Endometrium (tissue), 2 donors: ENCODE results near the gene PTGER1.
"Not testable (repeated sequence)": the region's sequence is repeated elsewhere in the genome, so short reads cannot be mapped to it uniquely, and the experiment has no call there.

Experiments
- FAIRE-seq: peaks from 2 replicates; lab custom pipeline; 2012; peaks lifted over from hg19 to GRCh38; lab: Jason Lieb, UNC
- donor health status: control.
- donor health status: control.

The PTGER1 gene, protein sequence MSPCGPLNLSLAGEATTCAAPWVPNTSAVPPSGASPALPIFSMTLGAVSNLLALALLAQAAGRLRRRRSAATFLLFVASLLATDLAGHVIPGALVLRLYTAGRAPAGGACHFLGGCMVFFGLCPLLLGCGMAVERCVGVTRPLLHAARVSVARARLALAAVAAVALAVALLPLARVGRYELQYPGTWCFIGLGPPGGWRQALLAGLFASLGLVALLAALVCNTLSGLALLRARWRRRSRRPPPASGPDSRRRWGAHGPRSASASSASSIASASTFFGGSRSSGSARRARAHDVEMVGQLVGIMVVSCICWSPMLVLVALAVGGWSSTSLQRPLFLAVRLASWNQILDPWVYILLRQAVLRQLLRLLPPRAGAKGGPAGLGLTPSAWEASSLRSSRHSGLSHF

DNA sequence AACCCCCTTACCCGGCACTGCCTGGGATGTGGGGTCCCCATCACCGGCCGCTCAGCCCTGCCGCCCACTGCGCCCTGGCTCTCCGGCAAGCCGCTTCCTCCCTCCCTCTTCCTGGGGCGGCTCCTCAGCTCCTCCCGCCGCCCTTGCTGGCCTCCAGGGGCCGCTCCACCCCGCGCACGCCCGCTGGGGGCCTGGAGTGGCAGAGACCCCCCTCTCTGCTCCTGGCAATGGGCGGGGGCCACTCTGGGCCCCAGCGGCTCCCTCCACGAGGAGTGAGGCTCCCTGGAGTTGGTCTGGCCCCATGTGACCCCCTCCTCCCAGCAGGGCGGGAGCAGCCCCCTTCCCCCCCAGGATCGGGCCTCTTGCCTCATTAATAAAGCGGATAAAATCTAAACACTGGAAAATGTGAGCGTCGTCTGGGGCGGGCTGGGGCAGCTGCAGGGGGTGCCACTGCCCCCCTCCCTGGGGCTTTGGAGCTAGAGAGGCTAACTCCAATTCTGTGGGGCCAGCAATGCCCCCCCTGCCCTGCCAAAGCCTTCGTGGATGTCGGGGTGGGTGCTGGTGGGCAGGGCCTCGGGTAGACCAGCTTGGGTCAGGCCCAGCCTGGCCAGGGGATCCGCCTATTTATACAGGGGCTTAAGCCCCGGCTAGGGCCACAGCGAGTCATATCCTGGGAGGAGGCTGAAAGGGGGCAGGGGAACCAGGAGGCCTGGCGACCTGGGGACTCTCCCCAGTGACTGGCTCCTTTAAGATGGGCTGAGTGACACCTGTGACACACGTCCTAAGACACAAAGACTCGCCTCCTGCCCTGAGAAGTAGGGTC, at the start of gene PTGER1:
PTGER1 (minus strand) TSS at position 104 of the 823 bp plus-strand sequence. CDS start 1,034 bp downstream, outside the sequence.
- no peak for FAIRE-seq

- FAIRE-seq: no peak
These were observed 45.4 kb upstream of the PTGER1 start for GRCh38 chr19:14520543-14520942.

GRCh38 chr19:14519860-14520407, 44.8 kb upstream of the PTGER1 start:
- no peak for FAIRE-seq

- FAIRE-seq: no peak
These were observed 44.2 kb upstream of the PTGER1 start for GRCh38 chr19:14519245-14519859.

DNA sequence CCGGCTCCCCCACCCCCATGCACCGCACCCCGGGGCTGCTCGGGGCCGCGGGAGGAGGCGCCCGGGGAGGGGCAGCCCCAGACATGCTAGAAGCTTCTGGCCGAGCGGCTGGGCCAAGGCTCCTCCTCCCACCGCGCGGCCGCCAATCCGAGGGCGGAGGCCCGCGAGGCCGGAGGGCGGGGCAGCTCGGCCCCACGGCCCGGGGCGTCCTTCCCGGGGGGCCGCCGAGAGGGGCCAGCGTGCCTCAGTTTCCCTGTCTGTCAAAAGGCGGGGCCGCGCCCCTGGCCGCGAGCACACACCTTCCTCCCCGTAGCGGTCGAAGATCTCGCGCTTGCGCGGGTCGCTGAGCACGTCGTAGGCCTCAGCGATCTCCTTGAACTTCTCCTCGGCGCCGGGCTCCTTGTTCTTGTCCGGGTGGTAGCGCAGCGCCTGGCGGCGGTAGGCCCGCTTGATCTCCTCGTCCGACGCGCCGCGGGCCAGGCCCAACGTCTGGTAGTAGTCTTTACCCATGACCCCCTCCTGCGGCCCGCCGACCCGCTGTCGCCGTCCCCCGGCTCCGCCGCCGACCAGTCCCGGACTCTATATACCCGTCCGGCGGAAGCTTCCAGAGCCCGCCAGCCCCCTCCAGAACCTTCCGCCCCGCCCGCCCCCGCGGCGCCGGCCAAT, 42.8 kb upstream of the PTGER1 start, which contains the start of gene DNAJB1:
DNAJB1 (minus strand) TSS at position 558 of the 666 bp plus-strand sequence; CDS start at position 510, 48 bp downstream.
- no peak for FAIRE-seq

DNA sequence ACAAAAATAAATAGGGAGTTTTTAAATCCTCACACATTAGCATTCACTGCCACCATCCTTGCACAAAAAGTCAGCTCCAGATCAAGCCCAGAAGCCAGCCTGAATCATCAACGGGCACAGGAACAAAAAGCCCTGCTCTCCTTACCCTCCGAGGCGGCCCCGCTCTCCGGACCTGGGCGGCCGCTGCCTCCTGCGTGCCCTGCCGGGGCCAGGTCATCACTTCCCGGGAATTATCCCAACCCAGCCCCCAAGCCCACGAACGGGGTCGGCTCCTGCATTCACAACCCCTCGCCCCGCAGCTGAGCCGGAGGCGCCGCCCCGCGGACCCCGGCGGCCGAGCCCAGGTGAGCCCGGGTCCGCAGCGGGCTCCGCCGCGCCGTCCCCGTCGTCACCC, 42.3 kb upstream of the PTGER1 start:
- FAIRE-seq: no peak

- no peak for FAIRE-seq
These were observed 41.7 kb upstream of the PTGER1 start for GRCh38 chr19:14516746-14517438.

DNA sequence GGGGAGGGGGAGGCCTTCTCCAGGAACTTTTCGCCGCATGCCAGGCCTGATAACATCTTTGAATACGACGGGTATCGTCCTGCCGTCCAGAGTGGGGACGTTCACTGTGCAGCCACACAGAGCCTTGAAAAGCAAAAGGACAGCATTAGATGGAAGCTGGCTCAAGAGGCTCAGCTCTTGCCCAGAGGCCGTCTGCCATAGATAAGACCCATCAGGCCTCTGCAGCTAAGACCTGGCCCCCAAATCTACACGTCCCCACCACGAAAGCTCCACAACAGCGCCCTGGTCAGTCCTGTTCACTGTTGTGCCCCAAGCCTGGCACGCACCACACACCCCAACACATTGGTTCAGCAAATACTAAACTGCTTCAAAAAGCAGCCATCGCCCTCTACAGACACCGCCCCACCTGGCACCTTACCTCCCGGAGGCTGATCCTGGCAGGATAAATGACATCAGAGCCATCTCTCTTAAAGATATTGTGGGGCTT, 40.9 kb upstream of the PTGER1 start:
- no peak for FAIRE-seq

DNA sequence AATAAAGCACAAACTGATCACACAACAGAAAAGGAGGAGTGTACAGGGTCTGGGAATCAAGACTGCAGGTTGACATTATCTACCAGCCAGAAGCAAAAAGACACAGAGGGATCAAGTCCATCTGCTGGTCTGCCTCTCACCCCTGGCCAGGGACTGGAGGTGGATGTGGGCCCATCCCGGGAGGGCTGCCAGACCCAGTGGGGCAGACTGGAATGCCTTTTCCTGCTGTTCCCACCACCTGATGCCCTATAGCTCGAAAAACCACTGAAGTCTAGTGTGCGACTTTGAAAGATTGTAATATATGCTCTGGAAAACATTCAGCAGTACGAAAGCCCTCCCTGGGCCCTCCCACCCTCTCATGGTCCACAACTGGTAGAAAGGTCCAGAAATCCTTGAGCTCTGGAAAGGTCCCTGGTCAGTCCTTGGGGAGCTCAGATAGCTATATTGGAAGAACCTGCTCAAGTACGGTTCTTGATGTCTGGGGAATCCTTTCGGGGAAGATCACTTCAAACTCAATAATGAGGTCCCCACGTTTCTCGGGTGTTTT, 40.4 kb upstream of the PTGER1 start:
- FAIRE-seq: no peak

- FAIRE-seq: no peak
These were observed 39.2 kb upstream of the PTGER1 start for GRCh38 chr19:14514215-14514863.

- no peak for FAIRE-seq
These were observed 37.3 kb upstream of the PTGER1 start for GRCh38 chr19:14512406-14512961.

DNA sequence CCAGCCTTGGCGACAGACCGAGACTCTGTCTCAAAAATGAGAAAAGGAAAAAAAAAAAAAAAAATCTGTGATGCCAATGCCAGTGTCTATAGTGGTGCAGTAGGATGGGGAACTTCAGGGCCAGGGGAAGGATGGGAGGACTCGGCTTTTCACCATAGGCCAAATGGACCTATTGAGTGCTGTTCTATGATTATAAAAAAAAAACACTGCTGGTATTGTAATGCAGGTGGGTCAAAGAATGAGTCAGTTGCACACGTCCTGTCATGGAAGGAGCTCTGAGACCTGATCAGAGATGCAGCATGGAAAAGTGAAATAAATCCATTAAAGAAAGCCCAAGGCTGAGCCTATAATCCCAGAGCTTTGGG, 36.1 kb upstream of the PTGER1 start:
- no peak for FAIRE-seq

GRCh38 chr19:14510311-14511228, 35.4 kb upstream of the PTGER1 start:
- no peak for FAIRE-seq

DNA sequence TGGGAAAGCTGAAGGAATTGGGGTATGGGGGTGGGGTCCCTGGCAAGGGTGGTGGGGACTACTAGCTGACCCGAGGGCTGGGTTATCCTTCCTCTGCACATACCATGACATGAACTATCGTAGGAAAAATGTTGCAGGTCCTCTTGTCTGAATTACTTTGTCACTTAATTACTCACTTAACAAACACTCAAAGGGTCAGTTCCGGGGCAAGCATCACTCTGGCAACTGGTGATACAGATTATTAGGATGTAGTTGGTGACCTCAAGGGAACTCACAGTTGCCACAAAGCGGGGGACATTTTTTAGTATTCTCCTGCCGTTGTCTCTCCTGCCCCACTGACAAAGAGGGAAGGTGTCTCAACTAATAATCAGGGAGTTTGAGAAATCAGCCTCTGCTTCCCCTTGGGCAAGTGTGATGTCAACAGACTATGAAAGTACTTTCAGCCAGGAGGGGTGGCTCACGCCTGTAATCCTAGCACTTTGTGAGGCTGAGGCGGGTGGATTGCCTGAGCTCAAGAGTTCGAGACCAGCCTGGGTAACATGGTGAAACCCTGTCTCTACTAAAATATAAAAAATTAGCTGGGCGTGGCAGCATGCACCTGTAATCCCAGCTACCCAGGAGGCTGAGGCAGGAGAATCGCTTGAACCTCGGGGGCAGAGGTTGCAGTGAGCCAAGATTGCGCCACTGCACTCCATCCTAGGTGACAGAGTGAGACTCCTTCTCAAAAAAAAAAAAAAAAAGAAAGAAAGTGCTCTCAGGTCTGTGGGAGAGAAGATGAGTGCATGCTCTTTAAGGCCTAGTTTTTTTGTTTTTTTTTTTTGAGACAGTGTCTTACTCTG, 32.8 kb upstream of the PTGER1 start:
- FAIRE-seq: no peak

- FAIRE-seq: no peak
These were observed 30.5 kb upstream of the PTGER1 start for GRCh38 chr19:14505488-14506239.

- not testable (repeated sequence) for FAIRE-seq
These were observed 29.4 kb upstream of the PTGER1 start for GRCh38 chr19:14504575-14504974.

GRCh38 chr19:14503285-14503684, 28.1 kb upstream of the PTGER1 start:
- no peak for FAIRE-seq
